NCI-H510A treated with DMSO at 0.1 percent for 48 hours (cell line): ENCODE results near the gene ZFHX3.

Source experiments
- DNase-seq: peaks from one replicate; lab custom pipeline; 2025; lab: John Stamatoyannopoulos, UW

ZFHX3 gene

DNA sequence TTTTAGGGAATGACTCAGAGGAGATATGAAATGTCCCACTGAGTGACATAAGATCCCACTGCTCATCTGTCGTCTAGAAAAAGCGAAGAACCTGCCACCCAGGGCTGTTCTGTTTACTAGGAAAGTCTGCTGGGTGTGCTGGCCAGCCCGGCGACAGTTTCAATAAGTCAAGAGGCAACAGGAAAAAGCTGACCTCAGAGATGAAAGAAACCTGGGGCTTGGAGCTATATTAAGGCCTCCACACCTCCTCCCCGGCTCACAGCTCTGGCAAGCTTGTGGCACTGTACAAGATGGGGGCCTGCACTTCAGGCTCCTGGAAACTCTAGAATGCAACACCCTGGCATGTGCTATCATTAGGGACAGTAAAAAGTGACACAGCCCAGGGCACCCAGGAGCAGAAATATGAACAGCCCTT lies 10.6 kb downstream of the ZFHX3 start:
- peak; percentile 42 for DNase-seq

DNA sequence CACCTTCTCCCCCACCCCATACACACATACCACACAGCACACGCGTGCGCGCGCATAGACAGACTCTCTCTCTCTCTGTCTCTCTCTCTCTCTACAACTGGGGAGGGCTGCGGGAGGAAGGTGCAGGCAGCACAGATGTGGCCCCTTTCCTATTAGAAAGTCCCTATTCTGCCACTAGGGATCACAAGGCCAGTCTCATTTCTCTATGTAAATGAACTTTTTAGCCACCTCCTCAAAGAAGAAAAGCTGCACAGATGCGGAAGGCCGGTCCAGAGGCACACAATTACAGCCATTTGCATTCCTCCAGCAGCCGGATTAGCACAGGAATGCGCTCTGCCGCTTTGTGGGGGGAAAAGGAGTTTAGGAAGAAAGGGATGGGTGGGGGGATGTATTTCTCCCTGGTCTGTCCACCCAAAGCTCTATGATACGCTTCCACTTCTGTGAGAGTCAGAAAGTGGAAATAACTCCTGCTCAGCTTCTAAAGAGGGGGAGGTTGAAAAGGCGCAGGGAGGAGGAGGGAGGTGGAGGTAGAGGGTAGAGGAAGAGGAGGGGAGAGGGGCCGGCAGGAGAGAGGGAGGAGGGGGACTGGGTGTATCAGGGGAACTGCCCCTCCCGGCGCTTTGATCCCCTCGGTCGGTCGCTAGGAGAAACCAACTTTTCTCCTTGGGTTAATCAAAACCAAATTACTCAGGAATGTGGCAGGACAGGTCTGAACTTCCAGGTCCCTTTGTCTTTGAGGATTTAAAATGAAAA lies 11.7 kb downstream of the ZFHX3 start:
- no peak for DNase-seq

DNA sequence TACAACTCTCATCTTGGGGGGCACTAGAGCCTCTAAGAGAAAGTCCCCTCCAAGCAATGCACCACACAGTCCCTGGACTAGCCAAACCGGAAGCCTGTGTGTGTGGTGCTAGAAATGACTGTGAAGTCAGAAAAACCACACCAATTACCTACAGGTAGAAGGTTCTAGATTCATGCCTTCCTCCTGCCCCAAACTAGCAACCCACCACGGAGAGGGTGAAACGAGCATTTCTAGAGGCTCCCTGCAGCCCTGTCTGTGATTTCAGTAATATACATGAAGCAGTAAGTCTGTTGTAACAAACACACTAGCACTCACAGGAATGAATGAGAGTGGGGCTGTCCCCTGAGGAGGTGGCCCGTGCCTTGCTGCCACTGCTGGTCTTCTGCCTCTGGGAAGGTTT lies 13.6 kb downstream of the ZFHX3 start:
- no peak for DNase-seq

DNA sequence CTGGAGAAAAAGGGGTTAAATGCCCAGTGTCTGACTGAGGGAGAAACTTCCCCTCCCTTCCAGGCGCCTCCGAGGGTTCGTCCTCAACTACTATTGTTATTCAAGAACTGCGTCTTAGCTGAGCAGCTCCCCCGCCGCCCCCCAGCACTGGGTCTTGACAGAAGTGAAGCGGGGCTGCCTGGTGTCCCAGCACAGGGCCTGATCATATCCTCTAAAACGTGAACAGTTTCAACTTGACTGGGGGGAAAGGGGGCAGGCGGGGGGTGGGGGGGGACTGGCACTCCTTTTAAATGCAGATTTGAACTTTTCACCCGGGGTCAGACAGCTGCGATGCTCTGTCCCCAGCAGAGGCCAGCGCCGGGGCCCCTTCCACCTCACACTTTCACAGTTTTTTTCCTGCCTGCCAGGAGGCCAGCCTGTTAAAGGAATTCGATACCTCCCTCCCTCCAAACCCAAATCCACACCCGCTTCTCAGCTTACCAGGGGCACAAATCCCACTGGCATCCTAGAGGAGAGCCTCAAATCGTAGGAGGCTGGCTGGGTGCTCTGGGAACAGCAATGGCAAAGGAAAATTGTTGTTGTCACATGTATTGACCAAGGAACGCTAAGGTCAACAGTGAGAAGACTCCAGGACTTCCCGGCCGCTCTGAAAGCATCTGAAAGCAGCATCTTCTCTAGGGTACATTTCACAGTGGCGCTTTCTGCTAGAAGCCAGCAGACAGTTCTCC lies 14.5 kb downstream of the ZFHX3 start:
- no peak for DNase-seq

DNA sequence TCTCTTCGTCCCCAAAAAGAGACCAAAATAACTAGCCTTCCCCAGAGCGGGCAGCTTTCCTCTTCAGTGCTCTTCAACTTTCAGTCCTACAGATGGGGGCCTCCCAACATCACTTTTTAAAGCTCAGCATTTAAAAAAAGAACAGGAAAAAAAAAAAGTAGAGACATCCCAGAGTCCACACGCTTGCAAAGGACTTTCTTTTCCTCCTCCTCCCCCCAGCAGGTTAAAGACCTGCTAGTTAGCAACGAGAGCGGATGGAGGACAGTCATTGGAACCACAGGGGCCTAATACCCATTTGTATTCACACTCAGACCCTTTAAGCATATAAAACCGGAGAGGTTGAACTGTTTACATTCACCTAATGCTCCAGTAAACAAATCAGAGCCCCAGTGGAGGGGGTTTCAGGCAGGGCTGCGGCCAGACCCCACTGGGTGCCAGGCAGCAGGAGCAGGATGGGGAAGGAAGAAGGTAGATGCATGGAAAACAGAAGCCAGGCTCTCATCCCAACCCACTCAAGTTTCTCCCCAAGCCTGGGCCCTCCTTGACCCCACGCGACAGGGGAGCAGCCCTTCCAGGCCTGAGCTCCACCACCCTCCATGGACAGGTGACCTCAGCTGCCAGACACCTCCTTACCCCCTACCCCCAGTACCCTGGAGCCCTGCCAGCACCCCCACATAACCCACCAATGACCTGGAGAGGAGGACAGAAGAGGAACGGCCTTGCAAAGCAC lies 15.2 kb downstream of the ZFHX3 start:
- no peak for DNase-seq

DNA sequence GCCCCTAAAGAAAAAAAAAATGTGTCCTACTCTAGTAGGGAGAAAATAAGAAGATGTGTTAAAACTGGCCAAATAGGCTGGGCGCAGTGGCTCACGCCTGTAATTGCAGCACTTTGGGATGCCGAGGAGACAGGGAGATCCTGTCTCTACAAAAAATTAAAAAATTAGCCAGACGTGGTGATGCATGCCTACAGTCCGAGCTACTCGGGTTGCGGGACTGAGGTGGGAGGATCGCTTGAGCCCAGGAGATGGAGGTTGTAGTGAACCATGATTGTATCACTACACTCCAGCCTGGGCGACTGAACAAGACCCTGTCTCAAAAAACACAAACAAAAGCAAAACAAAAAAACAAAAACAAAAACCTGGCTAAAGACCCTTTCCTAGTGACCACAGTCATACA lies 15.9 kb downstream of the ZFHX3 start:
- no peak for DNase-seq

DNA sequence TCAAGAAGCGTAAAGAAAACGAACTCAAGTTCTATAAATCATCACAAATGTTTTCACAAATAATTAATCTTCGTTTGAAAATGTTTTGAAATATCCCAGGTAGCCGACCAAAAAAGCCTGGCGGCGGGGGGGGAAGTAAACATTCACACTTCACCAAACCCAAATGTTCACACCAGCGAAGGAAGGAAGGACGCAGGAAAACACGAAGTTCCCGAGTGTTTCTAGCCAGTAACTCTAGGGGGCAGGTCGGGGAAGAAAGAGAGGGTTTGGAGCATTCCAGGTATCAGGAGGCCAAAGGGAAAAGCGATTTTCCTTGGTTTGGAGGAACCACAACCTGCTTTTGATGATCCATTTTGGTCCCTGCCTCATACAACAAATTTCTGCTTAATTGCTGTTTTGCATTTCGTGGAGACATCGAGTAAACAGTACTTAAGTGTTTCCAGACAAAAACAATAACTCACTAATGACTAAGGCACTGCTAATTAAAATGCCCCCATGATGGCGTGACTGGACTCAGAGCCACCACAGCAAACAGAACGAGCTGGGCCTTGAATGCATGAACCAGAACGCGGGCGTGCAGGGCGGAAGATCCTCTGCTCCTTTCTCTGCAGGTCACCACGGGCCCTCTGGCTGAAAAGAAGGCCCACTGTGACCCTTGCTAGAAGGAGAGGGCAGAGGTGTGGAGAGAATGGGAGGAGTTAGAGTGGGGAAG lies 16.6 kb downstream of the ZFHX3 start:
- no peak for DNase-seq

DNA sequence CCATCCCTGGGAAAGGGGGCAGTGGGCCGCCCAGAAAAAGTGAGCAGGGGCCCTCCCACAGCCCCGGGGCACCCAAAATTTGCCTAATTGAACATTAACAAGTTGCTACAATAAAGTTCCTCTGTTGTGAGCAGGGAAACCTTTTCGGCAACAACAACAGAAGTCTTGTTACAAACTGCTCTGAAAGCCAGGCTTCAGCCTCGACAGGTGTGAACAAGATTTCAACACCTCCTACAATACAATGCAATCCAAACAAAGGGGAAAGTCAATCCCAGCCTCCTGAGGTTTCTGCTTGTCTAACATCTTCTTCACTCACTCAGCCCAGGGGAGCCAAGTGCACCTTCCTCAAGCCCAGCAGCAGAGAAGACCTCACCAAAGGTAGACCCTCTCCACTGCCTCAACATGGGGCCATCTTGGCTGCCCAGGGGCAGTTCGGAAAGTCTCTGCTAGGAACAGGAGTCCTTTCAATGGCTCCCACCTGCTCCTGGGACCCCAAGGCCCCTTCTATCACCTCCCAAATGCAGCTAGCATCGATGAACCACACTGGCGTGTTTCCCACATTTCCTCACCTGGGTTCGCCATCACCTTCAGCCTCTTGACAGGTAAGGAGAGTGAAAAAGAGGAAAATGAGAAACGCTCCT lies 19.1 kb downstream of the ZFHX3 start:
- peak; percentile 21 for DNase-seq

DNA sequence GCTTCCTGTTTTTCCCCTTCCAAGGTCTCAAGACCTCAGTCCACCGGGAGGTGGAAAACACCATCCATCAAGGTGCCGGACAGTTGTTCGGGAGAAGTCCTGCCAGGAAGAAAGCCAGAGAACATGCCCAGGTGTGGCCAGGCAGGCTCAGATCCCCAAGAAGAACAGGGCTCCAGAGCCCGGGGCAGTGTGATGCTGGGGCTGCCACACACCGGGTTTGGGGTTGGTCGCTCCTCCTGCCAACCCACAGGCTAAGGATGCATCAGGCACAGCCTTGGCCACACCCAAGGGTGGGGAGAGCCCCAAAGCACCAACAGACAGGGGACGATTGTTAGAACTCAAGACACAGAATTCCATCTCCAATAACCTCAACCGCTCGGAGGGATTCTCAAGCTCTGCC lies 19.7 kb downstream of the ZFHX3 start:
- DNase-seq = no peak

DNA sequence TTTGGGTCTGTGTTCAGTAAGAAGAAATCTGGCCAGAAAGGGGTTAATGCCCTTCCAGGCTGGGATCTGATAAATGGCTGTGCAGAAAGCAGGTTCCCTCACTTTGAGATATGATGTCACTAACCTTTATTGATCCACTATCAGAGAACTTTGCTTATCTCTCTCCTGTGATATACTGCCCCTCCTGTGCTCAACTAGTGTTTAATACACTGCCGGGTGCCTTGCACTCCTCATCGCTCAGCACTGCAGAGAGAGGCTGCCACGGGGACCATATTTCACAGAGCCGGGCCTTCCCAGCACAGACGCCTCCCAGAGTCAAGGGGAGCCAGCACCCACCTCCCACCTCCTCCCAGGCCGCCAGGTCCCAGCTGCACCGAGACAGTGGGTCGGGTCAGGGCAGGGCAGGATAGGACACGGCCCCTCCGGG lies 20.2 kb downstream of the ZFHX3 start:
- DNase-seq = no peak

DNA sequence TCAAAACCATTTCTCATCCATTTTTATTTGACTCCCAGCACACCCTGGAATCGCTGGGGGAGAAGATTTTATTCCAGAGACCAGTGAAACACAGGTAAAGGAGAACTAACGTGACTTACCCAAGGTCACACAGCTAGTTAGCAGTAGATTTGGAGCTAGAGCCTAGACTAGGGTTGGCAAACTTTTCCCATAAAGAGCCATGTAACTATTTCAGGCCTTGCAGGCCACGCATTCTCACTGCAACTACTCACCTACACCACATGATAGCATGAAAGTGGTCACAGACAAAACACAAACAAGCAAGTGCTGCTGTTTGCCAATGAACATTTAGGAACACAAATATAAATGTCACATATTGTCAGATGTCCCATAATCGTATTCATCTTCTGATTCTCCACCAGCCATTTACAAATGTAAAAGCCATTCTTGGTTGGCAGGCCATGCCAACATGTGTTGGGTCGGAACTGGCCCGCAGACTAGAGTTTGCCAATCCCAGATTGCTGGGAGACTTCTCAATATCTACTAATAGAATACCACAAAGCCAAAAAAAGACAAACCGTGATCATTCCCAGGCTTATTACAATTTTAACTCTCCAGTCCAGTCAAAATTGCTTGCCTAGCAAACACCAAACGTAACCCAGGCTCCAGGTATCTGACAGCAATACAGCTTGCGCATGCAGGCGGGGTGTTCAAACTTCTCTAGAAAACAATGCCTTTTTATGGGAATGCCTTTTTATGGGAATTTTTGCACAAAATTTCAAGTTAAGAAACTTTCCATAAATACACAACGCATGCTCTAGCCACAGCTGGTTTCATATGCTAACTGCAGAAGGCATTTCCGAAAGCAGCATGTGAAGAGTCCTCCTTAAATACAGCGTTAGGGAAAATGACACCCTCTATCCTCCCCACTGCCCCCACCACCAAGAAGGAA lies 20.9 kb downstream of the ZFHX3 start:
- DNase-seq = no peak

DNA sequence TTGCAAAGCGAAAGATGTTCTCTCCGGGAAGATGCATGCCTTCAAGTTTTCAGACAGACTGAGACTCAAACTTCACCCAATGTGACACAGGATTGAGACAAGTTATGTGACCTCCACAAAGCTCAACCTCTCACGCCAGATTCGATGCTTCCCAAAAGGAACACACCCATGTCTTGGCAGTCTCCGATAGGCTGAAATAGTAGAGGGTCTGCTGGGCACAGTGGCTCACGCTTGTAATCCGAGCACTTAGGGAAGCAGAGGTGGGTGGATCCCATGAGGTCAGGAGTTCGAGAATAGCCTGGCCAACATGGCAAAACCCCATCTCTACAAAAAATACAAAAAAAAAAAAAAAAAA lies 22.1 kb downstream of the ZFHX3 start:
- no peak for DNase-seq

DNA sequence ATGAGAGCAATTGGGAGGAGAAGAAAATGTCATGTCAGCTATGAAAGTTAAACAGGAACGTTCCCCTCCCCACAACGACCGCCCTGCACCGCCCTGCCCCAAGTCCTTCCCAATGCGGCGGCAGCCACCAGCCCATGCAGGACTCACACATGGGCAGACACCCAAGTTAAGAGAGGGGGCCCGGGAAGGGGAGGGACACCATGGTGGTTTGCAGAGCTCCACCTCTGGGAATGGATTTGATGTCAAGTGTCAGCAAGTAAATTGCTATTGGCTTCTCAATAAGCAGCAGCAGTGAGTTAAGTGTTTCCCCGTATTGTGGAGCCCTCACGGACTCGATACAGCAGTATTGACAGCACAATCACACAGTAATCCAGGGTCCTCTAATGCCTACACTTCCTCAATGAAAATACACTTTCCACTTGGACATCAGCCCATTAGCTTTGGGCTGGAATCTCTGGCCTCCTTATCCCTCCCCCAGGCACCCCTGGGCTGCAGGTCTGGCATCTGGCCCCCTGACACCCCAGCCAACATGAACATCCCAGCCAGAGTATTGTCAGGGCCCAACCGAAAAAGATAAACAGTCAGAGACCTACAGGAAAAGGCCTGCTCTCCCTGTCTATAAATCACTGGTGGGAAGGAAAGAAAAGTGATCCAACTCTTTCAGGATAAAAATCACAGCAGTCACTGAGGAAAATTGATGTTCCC lies 22.6 kb downstream of the ZFHX3 start:
- no peak for DNase-seq

DNA sequence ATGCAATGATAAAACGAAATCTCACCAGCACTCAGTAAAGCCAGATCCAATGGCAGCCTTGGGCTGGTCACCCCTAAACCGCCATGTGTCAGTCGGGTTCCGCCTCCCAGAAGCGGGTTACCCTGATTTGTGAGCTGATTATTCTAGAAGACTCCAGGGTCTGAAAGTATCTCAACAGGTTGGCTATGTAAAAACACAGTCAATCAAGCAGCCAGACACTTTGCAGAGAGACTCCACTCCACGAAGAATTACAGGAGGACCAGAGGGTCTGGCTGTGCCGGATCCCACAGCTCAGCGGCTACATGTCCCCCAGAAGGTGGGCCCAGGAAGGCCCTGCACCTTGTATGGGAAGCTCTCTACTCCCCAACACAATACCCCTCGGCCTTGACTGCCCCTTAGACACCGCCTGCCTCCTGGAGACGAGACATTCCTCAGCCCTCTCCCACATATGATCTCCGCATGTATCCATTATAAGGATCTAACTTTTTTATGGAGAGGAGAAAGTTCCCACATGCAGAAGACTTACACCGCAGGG lies 23.3 kb downstream of the ZFHX3 start:
- DNase-seq = no peak

DNA sequence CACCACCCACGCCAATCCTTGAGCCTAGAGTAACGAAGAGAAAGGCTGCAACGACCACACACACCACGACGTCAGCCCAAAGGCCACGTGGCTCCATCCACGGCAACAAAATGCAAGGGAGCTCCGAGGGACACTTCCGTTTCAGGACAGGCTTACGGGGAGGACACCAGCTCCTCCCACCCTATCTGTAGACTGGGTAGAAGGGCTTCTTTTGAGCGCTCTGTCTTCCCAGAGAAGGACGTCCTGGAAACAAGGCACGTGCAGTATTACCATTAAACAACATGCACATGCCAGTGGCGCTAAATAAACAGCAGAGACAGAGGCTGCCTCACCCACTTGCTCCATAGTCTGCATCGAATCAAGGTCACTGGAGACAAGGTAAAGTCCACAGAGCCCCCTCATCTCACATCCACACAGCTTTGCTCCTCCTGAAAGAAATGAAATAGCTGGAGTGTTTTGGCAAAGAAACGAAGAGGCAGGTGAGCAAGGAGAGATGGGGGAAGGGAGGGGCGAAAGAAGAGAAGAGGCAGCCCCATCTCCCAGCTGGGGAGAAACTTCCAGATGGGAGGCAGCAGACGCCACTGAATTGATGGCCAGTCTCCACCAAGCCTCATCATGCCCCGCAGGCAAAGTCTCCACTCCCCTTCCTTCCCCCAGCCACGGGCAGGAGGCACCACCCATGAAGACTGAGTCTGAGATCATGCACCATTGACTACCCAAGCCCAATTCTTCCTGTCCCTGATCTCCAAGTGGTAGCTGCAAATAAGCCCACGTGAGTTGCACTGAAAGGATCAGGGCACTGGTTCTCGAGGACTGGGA lies 24.0 kb downstream of the ZFHX3 start:
- DNase-seq = no peak

DNA sequence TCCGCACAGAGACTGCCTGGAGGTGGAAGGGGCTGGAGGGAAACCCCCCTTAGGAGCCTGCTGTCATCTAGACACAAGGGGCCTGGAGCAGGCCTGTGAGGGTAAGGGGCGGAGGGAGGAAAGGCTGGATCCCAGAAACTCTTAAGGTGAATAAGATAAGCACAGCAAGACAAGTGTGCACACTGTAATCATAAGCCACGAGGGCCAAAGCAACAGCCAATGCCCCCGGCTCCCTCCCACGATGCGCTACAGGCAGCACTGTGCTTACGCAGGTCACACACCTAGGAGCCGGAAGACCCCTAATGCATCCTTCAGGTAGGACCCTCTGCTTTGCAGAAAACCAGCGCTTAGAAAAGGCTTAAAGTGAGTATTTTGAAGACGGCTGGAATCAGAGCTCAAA lies 24.6 kb downstream of the ZFHX3 start:
- DNase-seq = no peak

DNA sequence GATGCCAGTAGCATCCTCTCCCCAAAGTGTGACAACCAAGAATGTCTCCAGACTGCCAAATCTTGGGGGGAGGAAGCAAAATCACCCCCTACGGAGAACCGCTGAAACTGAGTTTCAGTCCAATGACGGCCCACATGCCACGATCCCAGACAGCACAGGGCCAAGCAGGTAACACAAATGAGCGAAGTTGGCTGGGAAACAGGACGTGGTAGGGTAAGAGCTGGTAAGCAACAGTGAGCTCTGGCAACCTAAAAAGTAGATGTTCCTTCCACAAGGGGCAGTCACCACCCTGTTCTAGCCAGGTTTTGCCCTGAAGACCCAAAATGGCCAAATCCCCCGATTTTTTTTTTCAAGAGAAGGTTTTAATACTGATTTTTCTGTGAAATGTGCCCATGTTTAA lies 25.4 kb downstream of the ZFHX3 start:
- no peak for DNase-seq

DNA sequence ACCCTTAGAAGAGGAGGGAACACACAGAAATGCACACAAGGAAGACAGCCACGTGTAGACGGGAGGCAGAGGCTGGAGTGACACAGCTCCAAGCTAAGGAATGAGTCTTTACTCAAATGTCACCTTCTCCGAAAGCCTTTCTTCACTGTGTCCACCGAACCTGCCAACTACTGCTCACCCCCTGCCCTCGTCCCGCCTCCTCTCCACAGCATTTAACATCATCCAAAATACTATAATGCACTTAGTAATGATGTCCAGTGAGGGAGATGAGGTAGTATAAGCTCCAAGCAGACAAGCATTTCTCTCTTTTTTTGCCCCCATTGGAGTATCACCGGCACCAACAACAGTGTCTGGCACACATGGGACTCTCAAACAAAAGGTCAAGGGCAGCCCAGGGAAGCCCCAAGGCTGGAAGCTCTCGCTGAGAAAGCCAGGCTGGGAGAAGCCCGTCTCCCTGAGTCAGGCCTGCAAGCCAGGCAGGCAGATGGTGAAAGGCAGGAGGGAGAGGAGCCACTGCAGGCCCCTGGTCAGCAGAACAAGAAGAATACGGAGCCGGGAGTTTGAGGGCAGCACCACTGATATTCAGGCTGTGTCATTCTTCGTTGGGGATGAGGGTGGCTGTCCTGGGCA lies 25.9 kb downstream of the ZFHX3 start:
- no peak for DNase-seq
